Middle frontal gyrus (tissue), 1 donor: ENCODE data around the gene RAB17.
"Not testable (repeated sequence)": the region's sequence is repeated elsewhere in the genome, so short reads cannot be mapped to it uniquely, and the experiment has no call there.

Experiments
- DNase-seq: peaks from one replicate; pipeline ENCODE4 v3.0.0-alpha.2; 2015; ENCODE audit warnings: low spot score; ENCODE audit errors: extremely low spot score

The RAB17 gene

DNA sequence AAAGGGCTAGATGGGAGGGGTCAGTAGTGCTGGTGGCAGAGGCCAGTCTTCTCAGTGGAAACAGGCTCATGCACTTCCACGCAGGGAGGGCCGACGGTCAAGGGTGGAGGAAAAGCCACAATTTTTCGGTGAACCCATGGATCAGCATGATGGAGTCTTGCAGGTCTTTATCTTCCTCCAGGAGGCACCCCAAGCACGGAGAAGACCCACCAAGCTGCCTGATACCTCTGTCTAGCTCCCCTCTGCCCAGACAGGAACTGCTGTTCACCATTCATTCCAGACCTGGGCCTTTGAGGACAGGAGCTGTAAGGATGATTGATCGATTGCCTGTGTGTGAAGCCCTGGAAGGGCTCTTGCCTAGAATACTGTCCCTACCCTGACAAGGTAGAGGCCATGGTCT is 34.0 kb upstream of the RAB17 start:
- DNase-seq: no peak

DNA sequence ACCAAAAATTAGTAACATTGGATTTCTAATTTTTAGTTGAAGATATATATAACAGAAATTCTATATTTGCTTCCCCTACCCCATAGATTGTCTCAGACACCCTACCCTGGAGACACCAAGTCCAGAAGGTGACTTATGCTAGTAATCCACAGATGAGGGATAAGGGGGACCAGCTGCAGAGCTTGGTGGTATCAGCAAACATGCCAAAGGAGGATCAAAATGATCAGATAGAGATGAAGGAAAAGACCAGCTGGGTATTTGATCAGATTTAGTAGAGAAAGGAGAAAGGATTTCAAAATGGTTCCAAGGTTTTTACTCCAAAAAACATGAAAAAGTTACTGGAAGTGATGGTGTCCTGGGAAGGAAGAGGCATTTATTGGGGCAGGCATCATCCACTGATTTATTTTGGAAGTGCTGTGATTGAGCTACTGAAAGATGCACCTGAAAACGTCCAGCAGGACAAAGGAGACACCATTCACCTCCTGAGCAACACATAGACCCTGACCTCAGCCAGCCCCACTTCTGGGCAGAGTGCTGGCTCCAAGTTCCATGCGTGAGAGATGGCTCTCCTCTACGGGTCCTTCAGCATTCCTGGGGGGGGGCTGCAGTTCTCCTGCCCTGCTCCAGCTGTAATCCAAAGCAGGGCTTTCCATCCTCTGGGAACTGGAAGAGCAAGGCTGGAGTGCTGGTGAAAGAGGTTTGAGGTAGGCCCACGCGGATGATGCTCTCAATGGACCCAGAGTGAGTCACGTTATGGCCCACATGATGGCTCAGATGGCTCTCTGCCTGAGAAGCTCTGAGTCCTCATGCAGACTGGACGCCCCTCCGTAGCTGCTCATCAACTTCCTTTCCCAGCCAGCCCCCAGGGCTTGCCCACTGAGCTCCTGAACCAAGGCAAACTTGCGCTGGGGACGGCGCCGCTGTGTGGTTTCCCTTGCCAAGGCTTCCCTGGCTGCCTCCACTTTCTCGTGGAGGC is 33.2 kb upstream of the RAB17 start:
- DNase-seq: no peak

DNA sequence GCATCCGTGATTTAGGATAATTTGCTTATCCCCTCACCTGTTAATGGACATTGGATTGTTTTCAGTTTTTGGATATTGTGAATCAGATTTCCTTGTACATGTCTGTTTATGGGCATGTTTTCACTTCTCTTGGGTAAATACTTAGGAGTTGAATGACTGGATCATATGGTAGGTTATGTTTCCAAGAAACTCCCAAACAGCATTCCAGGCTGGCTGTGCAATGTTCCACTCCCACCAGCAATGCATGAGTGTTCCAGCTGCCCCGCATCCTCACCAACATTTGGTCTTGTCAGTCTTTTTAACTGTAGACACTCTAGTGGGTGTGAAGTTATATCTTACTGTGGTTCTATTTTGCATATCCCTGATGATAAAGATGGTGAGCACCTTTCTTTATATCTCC is 27.9 kb upstream of the RAB17 start:
- no peak for DNase-seq

DNA sequence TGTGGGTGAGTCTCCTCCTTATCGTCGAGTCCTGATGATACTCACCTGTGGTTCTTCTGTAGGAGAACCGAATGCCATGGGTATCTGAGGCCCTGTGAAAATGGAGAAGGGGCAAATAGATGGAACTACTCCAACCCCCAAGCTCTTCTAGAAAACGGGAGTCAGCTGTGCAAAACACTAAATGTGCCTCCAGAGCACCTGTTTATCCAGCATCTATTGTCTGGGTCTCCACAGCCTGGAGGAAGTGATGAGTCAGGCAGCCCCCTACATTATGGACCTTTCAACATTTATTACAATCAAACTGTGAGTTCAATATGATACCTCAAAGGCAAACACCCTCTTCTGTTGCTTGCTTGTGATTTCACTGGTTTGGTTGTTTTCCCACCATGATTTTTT is 27.1 kb upstream of the RAB17 start:
- DNase-seq: no peak

DNA sequence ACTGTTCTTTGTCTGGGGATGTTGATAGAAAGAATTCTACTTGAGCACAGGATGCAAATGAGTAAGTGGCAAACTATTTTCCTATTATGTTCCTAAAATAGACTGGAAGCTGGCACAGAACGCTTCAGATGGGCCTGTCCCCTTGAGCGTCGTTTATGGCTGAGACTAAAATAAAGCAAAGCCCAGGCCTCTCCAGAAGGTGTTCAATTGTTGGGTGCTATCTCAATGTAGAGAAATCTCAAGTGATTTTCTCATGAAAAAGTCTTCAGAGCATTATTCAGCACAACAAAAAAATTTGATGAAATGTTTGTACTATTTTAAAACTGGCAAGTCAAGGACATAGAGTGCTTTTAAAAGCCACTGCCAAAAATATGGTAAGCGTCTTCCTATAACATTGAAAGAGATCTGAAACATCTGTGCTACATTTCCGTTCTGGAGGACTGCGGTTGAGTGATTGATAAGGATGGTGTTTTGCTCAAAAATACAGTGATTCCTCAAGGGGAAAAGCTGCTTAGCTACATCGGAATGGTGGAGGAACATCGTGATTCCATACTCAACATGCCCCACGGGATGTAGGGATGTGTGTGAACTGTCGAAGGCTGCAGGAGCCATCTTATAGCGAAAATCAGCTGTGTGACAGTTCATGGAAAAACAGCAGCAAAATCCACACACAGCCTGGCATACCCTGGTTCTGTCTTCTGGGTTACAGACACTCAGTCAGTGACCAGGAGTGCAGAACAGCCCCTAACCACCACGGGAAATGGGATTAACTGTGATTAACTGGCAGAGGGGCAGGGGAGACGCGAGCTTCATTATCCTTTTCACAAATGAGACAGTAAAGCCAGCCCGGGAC is 26.4 kb upstream of the RAB17 start:
- peak; percentile 27 for DNase-seq

DNA sequence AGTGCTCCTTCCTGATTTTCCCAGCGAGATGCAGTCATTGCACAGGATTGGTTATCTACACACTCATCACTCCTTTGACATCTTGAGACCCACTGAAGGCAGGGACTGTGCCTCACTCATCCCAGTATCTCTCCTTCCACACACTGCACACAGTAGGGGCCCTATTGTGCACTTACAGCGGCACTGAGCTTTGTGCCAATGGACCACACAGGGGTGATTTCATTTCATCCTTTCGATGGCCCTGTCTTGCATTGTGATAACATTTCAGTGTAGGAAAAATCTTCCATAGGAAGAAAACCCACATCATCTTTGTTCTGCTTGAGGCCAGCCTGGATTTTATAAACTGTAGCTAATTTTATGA is 25.8 kb upstream of the RAB17 start:
- no peak for DNase-seq

DNA sequence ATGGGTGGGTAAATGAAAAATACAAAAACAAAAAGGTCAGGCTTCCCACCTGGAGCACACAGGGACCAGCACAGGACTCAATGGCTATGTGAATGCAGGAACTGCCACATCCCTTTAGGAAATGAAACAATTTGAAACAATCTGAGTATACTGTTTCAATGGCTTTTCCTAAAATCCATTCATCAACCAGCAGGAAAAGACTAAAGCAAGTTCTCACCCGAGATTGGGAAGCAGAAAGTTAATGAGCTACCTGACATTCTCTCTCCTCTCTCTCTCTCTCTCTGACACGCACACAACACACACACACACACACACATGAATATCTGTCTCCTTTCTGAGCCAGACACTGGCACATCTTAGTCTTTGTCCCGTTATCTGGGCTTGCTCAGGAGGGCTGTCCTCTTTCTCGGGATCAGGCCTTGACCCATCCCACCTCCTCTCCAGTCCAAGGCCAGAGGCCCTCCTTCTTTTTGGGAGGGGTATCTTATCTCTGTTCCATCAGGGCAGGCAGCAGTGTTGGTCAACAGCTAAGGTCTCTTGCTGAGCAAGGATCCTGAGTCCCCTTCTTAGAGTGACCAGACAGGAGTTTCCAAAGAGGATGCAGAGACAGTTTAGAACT is 25.2 kb upstream of the RAB17 start:
- no peak for DNase-seq

DNA sequence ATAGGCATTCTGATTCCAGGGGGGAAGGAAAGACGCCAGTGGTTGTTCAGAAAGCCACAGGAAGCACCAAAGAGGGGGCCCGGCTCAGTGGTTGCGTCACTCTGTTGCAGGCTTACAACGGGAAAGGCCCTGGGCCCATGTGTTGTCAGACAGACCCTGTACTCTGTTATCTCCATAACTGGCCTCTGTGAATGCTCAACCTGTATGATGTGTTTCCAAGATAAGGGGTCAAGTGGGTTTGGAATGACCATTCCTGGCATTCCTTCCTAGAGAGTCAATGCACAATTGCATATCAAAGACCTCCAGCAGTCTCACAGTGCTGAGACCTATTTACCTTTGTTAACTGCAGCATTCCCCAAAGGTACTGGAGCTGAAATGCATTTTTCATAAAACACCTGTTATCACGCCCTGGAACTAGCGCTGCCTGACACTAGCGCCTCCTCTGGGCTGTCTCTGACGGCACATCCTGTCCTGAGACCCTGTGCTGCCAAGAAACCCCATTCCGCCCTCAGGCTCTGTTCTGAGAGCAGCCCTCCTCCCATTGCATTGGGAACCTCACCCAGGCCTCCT is 23.7 kb upstream of the RAB17 start:
- DNase-seq: no peak

DNA sequence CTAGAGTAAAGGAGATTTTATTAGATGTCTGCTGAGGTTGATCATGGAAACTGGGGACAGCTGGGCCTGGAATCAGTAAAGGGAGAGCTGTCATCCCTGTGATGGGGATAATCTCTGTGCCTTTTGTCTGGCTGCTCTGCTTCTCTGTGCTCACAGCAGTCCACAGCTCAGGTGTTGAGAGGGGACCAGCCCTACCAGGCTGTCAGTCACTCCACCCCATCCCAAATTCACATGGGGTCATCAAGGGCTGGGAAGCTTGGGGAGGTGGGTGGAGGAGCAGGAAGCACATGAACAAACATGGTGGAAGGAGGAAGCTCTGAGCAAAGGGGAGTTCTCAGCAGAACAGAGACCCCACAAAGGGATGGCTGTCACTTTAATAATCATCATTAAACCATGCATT is 23.1 kb upstream of the RAB17 start:
- no peak for DNase-seq

DNA sequence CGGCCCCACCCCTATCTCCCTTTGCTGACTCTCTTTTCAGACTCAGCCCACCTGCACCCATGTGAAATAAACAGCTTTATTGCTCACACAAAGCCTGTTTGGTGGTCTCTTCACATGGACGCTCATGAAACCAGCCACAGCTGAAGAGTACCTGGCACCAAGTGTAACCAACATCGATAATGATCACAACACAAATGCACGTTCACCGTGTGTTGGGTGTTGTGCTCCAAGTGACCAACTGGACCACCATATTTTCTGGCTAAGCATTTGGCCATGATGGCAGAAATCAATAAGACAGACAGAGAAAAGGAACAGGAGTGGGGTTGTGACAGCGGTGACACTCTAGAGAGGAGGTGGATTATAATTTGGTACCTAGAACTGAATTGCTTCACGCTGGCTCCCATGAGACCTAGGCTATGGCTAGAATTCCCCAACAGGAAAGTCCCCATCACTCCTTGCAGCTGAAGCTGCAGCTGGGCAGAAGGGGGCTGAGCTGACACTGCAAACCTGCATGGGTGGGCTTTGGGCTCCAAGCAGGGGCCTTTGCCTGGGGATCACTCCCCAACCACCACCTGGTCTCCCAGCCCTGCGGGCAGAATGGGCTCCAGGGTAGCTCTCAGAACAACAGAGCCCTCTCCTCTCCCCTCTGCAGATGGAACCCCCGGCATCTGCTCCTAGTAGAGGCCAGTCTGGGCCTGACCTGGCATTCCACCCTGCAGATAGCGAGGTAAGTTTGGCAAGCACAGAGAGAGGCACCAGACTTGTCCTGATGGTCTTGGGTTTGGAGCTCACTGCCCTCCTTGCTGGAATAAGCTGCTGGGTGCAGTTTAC is 22.2 kb upstream of the RAB17 start:
- no peak for DNase-seq

DNA sequence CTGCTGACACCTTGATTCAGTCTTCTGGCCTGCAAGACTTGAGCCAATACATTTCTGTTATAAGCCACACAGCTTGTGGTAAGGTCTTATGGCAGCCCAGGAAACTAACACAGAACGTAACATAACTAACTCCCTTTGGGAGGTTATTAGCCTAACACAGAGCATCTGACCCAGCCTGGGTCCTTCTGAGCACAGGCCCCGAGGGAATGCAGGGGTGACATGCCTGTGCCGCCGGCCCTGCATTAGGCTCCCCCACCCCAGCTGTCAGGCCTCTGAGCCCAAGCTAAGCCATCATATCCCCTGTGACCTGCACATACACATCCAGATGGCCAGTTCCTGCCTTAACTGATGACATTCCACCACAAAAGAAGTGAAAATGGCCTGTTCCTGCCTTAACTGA is 16.0 kb upstream of the RAB17 start:
- DNase-seq: not testable (repeated sequence)

DNA sequence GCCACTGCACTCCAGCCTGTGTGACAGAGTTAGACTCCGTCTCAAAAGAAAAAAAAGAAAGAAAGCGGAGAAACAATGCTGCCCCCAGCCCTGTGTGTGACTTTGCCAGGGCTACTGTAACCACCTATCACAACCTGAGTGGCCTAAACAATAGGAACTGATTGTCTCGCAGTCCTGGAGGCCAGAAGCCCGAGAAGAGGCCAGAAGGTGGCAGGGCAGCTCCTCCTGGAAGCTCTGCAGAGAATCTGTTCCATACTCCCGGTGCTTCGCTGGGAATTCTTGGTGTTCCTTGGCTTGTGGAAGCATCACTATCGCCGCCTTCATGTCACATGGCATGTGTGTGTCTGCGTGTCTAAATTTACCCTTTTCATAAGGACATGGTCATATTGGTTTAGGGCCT is 14.4 kb upstream of the RAB17 start:
- no peak for DNase-seq

DNA sequence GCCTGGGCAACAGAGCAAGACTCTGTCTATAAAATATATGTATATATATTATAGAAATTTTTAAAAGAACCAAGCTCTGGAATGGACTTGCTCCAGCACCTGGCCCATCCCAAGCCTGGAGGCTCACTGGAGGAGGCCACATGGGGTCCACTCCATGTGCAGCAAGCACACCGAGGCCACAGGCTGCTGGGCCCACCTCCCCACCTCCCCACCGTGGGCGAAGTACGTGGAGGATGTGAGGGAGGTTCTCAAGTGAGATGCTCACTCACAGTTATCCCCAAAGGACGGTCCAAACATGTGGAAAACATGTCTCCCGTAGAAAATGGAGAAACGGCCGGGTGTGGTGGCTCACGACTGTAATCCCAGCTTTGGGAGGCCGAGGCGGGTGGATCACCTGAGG is 13.9 kb upstream of the RAB17 start:
- no peak for DNase-seq

DNA sequence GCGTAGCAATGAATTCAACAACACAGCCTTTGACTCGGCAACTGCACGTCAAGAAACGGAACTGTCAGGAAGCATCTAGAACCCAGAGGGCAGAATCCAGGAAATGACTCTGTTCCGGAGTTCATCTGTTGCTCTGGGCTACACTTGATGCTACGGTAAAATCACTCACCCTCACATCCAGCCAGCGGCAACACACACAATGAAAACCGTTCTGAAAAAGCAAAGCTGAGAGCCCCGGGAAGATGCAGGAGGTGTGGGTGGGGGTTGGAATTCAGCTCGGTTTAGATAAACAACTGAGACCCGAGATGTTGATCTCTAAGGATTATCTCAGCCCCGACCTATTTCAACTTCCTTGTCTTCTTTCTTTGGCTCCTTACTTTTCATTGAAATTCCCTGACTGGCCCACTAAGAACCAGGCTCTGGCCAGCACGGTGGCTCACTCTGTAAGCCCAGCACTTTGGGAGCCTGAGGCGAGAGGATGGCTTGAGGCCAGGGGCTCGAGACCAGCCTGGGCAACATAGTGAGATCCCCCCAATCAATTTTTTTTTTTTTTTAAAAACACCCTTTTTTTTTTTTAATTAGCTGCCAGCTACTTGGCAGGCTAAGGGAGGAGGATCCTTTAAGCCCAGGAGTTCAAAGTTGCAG is 13.3 kb upstream of the RAB17 start:
- no peak for DNase-seq

DNA sequence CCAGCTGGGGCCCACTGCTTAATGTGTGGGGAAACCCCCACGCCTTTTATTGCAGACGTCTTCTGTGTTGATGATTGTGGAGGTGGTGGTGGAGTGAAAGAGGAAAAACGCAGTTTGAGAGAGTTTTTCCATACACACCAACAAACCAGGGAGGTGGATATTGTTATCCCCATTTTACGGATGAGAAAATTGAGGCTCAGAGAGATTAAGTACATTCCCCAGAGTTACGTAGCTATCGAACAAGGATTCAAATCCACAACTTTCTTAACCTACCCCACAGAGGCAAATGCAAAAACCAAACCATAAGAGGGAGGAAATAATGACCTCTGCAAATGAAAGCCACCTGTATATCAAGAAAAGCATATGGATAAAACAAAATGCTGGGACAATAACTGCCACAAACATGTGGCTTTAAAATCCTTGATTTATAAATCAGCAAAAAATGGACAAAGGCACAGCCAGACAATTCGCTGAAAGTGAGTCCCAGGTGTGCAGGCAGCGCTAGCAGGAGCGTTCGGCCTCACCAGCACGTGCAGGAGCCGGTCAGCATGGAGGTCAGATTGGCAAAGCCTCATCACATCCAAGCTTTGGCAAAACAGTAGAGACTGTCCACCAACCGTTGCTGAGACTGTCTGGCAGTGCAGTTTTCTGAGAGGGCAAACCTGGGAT is 12.6 kb upstream of the RAB17 start:
- no peak for DNase-seq

DNA sequence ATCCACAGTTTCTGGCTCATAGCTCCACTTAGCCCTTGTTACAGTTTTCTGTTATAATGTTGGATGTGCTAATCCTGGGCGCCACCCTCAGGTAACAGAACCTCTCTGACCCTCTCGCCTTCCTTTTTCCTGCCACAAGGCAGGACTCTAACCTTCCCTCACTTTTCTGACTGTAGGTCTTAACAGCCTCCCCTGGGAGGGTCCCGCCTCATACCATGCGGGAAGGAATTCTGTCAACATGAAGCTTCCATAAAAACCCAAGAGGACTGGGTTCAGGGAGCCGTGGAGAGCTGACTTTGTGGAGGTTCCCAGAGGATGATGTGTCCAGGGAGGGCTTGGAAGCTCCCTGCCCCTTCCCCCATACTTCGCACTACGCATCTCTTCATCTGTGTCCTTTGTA is 11.9 kb upstream of the RAB17 start:
- DNase-seq: no peak

DNA sequence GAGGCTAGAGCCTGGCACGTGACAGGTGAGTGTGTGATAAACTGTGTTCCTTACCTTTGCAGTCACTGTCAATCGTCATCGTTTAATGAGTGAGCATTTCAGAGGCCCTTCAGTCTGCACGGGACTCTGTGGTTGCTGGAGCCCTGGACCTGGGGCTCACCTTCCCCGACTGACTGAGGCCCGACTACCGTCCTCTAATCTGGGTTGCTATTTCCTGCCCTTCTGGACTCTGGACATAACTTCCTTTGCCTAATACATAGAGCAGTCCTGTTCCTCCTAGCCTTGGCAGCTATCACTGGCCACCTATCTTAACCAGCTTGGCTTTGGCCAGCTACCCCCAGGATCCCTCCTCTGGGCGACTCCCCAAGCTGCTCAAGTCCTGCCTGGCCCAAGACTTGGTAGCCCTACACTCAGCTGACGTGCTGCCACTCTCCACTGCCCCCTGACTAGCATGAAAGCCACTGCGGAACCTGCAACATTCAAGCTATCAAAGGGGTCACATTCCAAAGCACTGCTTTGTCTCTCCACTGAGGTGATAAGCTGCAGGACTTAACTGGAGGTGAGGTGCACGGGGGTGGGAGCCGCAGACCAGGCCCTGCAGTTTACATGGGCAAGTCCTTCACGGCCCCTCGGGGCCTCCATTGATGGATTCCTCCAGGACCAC is 11.1 kb upstream of the RAB17 start:
- no peak for DNase-seq

DNA sequence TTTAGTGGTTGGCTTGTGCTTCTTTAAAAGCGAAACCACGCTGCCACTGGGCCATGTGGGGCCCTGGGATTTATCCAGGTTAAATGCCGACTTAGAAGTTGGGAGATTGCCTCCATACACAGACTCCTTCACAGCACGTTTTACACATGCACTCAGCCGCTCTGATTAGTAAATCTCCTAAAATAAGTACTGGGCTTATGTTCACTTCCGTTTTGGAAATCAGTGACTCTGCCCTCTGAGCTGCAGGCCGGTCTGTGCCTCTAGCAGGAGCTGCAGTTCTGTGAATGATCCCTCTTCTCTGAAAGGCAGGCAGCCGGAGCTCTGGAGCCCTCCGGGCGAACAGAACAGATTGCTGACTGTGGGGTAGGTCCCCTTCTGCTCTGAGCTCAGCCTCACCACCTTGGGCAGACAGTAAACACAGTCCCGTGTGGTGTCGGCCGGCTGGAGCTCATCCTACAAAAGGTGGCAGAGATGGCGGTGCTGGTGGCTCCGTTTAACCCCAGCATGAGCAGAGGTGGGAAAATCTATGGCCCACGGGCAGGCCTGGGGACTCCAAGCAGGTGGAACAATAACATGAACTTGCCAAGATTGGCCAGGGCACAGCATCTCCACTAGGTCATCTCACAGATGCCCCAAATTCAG is 9.8 kb upstream of the RAB17 start:
- no peak for DNase-seq
